C4-2B (cell line): ENCODE results near the gene USP48.

Experiments
- ZFX ChIP-seq: fragments of 450-650 bp; IDR thresholded peaks from 2 replicates; pipeline ENCODE4 v1.6.1; 2017
- TF ChIP-seq, protein P1 (sequence below): fragments of 450-650 bp; conservative IDR thresholded peaks from 2 replicates; pipeline ENCODE4 v1.5.1; 2017; ENCODE audit warnings: mild to moderate bottlenecking

DNA sequence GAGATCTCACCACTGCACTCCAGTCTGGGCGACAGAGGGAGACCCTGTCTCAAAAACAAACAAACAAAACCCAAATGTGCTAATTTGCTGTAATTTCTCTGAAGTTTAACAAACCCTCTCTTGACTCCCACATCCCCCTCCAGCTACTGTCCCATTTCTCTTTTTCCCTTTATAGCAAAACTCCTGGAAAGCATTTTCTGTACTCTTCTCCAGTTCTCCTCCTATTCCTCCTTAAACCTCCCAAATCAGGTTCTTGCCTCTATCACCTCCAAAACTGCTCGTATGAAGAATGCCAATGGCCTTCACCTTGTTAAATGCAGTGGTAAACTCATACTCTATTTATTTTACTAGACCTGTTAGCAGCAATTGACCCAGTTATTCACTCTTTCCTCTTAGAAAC lies 3.7 kb upstream of the USP48 start:
- TF ChIP-seq, protein P1, sequence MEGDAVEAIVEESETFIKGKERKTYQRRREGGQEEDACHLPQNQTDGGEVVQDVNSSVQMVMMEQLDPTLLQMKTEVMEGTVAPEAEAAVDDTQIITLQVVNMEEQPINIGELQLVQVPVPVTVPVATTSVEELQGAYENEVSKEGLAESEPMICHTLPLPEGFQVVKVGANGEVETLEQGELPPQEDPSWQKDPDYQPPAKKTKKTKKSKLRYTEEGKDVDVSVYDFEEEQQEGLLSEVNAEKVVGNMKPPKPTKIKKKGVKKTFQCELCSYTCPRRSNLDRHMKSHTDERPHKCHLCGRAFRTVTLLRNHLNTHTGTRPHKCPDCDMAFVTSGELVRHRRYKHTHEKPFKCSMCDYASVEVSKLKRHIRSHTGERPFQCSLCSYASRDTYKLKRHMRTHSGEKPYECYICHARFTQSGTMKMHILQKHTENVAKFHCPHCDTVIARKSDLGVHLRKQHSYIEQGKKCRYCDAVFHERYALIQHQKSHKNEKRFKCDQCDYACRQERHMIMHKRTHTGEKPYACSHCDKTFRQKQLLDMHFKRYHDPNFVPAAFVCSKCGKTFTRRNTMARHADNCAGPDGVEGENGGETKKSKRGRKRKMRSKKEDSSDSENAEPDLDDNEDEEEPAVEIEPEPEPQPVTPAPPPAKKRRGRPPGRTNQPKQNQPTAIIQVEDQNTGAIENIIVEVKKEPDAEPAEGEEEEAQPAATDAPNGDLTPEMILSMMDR: no peak
- no peak for TF ChIP-seq ZFX
